Measurements from ENCODE around the gene ATOH8. TPM values are rescaled to one million over a fixed set of nuclear protein-coding genes. Genes with fewer than 3 reads are reported as not detected.

ATOH8 gene
- total RNA-seq, 2 donors from 2014 or later = 40.1 to 49.8 TPM

DNA sequence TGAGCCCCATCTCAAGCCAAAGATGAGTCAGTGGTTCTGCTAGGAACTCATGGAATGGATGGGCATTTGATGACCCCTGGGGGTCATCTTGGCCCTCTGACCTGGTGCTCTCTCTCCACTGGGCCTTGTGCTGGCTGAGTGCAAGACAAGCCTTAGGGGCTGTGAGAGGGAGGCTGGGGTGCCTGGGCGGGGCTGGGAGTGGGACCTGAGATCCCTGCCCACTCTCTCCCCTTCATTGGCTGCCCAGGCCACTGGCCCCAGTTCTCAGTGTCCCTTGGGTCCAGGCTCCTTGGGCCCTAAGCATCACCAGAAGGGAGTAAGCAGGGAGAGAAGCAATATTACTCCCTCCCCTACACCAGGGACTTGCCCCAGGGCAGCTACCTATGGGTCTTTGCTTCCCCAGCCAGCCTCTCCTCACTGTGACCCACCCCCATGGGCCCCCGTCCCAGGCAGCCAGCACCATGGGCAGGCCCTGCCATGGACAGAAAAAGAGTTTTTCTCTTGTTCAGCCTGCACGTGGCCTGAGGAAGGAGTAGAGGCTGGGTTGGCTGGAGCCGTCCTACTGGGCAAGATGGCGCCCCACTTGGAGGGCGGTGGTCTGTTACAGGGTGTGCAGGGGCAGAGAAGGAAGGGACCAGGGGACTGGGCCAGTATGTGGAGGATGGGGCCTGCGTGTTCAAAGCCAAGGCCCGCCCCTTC, 33.6 kb downstream of the ATOH8 start:
- intact Hi-C loops (cut with DNase I) = no loop called here

DNA sequence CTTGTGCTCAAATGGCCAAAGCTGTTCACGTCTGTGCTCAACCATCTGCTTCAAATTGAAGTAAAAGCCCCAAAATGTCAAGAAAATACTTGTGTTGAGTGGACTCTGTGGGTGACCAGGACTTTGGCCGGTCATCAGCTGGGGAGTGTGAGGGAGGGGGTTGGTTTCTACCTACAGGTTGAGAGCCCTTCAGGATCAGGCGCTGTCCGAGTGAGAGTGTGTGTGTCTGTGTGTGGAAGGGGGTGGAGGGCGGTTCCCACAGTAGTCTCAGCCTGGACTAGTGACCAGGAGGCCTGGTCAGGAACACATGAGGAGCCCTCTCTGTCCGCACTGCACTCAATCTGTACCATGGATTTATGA, 34.2 kb downstream of the ATOH8 start:
- no peak for DNase-seq (ENCODE audit: low spot score)
- no peak for TF ChIP-seq POLR2AphosphoS5 (IDR thresholded peaks at IDR 0.05)
- TF ChIP-seq POLR2A (IDR thresholded peaks at IDR 0.05) = no peak
- TF ChIP-seq, protein P1, sequence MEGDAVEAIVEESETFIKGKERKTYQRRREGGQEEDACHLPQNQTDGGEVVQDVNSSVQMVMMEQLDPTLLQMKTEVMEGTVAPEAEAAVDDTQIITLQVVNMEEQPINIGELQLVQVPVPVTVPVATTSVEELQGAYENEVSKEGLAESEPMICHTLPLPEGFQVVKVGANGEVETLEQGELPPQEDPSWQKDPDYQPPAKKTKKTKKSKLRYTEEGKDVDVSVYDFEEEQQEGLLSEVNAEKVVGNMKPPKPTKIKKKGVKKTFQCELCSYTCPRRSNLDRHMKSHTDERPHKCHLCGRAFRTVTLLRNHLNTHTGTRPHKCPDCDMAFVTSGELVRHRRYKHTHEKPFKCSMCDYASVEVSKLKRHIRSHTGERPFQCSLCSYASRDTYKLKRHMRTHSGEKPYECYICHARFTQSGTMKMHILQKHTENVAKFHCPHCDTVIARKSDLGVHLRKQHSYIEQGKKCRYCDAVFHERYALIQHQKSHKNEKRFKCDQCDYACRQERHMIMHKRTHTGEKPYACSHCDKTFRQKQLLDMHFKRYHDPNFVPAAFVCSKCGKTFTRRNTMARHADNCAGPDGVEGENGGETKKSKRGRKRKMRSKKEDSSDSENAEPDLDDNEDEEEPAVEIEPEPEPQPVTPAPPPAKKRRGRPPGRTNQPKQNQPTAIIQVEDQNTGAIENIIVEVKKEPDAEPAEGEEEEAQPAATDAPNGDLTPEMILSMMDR (IDR thresholded peaks at IDR 0.05) = no peak

More for the DNA sequence above, 33.6 kb downstream of the ATOH8 start:
- DNase-seq (ENCODE audit: low spot score) = no peak
- Histone ChIP-seq H3K4me1 (replicated peaks) (no peaks in the 10 kb centered on the region), H3K9me3 (no peaks in the 10 kb centered on the region), H3K36me3 (no peaks in the 10 kb centered on the region), H3K27ac (no peak overlapping the region), H3K27me3 (replicated peaks; ENCODE audit: insufficient read depth) (no peaks in the 10 kb centered on the region), H3K4me3 (no peak overlapping the region)
- WGBS = 91% methylated on average over 8 of the region's 8 CpGs
- no peak for TF ChIP-seq POLR2AphosphoS5 (IDR thresholded peaks at IDR 0.05)
- TF ChIP-seq POLR2A (IDR thresholded peaks at IDR 0.05) = no peak
- TF ChIP-seq, protein P1 (IDR thresholded peaks at IDR 0.05) = no peak

DNA sequence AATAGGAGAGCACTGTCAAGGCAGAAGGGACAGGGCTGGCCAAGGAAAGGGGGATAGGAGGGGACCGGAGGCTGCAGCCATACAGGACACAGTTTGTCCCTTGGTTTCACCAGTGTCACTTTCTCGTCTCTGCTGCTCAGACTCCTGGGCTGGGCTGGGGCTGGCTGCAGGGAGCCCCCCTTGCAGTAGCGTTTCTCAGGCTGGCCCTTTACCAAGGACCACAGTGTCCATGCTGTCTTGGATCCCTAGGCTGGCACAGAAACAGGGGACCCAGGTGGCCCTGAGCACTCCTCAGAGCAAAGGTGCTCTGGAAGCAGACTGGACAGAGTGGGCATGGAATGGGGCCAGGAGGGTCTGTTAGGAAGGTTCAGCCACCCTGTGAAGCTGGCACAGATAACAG, 34.8 kb downstream of the ATOH8 start:
- Histone ChIP-seq H3K4me3 (no peak overlapping the region), H3K27me3 (replicated peaks; ENCODE audit: insufficient read depth) (no peaks in the 10 kb centered on the region), H3K9me3 (no peaks in the 10 kb centered on the region), H3K4me1 (replicated peaks) (no peaks in the 10 kb centered on the region), H3K36me3 (no peaks in the 10 kb centered on the region), H3K27ac (no peak overlapping the region)
- TF ChIP-seq, protein P1 (IDR thresholded peaks at IDR 0.05) = no peak
- TF ChIP-seq POLR2AphosphoS5 (IDR thresholded peaks at IDR 0.05) (no peak), POLR2A (IDR thresholded peaks at IDR 0.05) (no peak)
- intact Hi-C loops (cut with DNase I) = no loop called here
- WGBS = 89% methylated on average over 3 of the region's 3 CpGs
- DNase-seq (ENCODE audit: low spot score) = no peak

More for the DNA sequence above, 34.2 kb downstream of the ATOH8 start:
- intact Hi-C loops (cut with DNase I) = no loop called here
- Histone ChIP-seq H3K27ac (no peak overlapping the region), H3K27me3 (replicated peaks; ENCODE audit: insufficient read depth) (no peaks in the 10 kb centered on the region), H3K9me3 (no peaks in the 10 kb centered on the region), H3K36me3 (no peaks in the 10 kb centered on the region), H3K4me3 (no peak overlapping the region), H3K4me1 (replicated peaks) (no peaks in the 10 kb centered on the region)
- 92% methylated on average over 6 of the region's 6 CpGs for WGBS

DNA sequence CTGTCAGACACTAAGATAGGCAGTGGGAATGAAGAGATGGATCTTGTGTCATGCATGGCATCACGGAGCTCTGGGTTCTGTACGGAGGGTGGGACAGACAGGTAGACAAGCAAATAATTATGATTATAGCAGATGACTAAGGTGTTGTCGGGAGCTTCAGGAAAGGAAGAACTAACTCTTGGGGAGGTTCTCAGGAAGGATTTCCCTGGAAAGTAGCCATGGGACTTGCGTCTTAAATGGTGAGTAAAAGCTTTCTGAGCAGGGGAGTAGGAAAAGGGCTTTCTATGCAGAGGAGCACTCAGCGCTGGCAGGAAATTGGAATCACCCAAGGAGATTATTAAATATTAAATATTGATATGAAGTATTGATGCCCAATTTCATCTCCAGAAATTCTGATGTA, 35.5 kb downstream of the ATOH8 start:
- 88% methylated on average over 5 of the region's 5 CpGs for WGBS
- Histone ChIP-seq H3K27me3 (replicated peaks; ENCODE audit: insufficient read depth) (no peaks in the 10 kb centered on the region), H3K4me3 (no peak overlapping the region), H3K4me1 (replicated peaks) (no peaks in the 10 kb centered on the region), H3K36me3 (no peaks in the 10 kb centered on the region), H3K9me3 (no peaks in the 10 kb centered on the region), H3K27ac (no peak overlapping the region)
- intact Hi-C loops (cut with DNase I) = no loop called here
- DNase-seq (ENCODE audit: low spot score) = no peak
- no peak for TF ChIP-seq POLR2A (IDR thresholded peaks at IDR 0.05)
- TF ChIP-seq, protein P1 (IDR thresholded peaks at IDR 0.05) = no peak

DNA sequence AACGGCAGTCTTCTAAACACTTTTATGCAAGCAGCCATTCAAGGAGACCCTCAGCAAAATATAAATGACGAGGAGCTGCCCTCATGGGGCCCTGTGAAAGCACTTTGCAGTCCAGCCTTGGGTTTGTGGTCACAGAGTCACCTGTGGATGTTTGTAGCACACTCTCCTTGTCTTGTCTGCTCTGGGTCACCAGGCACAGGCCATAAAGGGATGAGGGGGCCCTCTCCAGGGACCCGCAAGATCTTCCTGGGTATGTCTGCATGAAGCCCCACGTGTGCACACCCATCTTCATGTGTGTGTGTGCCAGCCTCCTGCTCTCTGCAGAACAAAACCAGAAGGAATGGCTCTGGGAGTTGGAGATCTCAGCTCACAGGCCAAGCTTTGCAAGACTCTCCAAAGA, 36.2 kb downstream of the ATOH8 start:
- Histone ChIP-seq H3K36me3 (no peaks in the 10 kb centered on the region), H3K27ac (no peak overlapping the region), H3K9me3 (no peaks in the 10 kb centered on the region), H3K27me3 (replicated peaks; ENCODE audit: insufficient read depth) (no peaks in the 10 kb centered on the region), H3K4me1 (replicated peaks) (no peaks in the 10 kb centered on the region), H3K4me3 (no peak overlapping the region)
- TF ChIP-seq, protein P1 (IDR thresholded peaks at IDR 0.05) = no peak
- TF ChIP-seq POLR2AphosphoS5 (IDR thresholded peaks at IDR 0.05) (no peak), POLR2A (IDR thresholded peaks at IDR 0.05) (no peak)
- WGBS = 84% methylated on average over 4 of the region's 4 CpGs
- no peak for DNase-seq (ENCODE audit: low spot score)
- intact Hi-C loops (cut with DNase I) = no loop called here

All from prostate gland (tissue), 2 donors.